ENCODE measurements around the gene ITGAL. TPM values are rescaled to one million over a fixed set of nuclear protein-coding genes. Genes with fewer than 3 reads are reported as not detected.

Gene ITGAL
- total and polyA plus RNA-seq, 2 of the 13 experiments (the other 11 are each of a cell fraction or from before 2014, with no cell fraction given) = 0.86 to 1.2 TPM

DNA sequence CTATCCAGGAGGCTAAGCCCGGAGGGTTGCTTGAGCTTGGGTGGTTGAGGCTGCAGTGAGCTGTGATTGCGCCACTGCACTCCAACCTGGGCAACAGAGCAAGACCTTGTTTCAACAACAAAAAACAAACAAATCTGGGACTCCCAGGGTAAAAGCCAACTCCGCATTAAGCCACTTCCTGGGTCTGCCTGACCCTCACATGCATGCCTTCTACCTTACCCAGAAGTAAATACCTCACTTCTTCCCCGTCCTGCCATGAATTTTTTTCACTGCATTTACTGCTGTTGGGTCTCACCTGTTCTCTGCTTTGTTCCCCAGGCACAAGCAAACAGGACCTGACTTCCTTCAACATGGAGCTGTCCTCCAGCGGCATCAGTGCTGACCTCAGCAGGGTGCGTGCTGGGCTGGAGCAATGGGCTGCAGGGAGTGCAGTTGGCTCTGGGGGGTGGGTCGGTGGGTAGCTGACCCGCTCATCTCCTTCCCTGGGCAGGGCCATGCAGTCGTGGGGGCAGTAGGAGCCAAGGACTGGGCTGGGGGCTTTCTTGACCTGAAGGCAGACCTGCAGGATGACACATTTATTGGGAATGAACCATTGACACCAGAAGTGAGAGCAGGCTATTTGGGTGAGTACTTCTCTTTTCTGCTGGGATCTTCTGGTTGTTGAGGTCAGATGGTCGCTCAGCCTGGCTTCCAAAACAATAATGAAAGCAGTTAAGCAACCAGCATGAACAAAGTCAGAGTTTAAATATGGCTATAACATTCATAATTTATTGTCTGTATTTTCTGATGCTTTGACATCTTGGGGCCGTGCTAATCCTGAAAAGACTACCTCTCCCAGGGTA is 16.4 kb downstream of the ITGAL start (continued):
- no peak for TF ChIP-seq PCBP1 (IDR thresholded peaks at IDR 0.05; ENCODE audit: borderline replicate concordance, low read depth, low read length)
- TF ChIP-seq, protein P1, sequence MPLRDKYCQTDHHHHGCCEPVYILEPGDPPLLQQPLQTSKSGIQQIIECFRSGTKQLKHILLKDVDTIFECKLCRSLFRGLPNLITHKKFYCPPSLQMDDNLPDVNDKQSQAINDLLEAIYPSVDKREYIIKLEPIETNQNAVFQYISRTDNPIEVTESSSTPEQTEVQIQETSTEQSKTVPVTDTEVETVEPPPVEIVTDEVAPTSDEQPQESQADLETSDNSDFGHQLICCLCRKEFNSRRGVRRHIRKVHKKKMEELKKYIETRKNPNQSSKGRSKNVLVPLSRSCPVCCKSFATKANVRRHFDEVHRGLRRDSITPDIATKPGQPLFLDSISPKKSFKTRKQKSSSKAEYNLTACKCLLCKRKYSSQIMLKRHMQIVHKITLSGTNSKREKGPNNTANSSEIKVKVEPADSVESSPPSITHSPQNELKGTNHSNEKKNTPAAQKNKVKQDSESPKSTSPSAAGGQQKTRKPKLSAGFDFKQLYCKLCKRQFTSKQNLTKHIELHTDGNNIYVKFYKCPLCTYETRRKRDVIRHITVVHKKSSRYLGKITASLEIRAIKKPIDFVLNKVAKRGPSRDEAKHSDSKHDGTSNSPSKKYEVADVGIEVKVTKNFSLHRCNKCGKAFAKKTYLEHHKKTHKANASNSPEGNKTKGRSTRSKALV (CRISPR knock-in tag; IDR thresholded peaks at IDR 0.05) = 0 out of 2 replicates have a peak, but pooled peaks have one; percentile 43
- no peak for TF ChIP-seq SRSF9 (IDR thresholded peaks at IDR 0.05; ENCODE audit: borderline replicate concordance, insufficient read depth, low read depth, low read length, poor library complexity, severe bottlenecking)
- TF ChIP-seq ZNF570 (CRISPR knock-in tag; IDR thresholded peaks at IDR 0.05; ENCODE audit: borderline replicate concordance) = no peak
- no peak for TF ChIP-seq KLF11 (CRISPR knock-in tag; IDR thresholded peaks at IDR 0.05)
- TF ChIP-seq, protein P2, sequence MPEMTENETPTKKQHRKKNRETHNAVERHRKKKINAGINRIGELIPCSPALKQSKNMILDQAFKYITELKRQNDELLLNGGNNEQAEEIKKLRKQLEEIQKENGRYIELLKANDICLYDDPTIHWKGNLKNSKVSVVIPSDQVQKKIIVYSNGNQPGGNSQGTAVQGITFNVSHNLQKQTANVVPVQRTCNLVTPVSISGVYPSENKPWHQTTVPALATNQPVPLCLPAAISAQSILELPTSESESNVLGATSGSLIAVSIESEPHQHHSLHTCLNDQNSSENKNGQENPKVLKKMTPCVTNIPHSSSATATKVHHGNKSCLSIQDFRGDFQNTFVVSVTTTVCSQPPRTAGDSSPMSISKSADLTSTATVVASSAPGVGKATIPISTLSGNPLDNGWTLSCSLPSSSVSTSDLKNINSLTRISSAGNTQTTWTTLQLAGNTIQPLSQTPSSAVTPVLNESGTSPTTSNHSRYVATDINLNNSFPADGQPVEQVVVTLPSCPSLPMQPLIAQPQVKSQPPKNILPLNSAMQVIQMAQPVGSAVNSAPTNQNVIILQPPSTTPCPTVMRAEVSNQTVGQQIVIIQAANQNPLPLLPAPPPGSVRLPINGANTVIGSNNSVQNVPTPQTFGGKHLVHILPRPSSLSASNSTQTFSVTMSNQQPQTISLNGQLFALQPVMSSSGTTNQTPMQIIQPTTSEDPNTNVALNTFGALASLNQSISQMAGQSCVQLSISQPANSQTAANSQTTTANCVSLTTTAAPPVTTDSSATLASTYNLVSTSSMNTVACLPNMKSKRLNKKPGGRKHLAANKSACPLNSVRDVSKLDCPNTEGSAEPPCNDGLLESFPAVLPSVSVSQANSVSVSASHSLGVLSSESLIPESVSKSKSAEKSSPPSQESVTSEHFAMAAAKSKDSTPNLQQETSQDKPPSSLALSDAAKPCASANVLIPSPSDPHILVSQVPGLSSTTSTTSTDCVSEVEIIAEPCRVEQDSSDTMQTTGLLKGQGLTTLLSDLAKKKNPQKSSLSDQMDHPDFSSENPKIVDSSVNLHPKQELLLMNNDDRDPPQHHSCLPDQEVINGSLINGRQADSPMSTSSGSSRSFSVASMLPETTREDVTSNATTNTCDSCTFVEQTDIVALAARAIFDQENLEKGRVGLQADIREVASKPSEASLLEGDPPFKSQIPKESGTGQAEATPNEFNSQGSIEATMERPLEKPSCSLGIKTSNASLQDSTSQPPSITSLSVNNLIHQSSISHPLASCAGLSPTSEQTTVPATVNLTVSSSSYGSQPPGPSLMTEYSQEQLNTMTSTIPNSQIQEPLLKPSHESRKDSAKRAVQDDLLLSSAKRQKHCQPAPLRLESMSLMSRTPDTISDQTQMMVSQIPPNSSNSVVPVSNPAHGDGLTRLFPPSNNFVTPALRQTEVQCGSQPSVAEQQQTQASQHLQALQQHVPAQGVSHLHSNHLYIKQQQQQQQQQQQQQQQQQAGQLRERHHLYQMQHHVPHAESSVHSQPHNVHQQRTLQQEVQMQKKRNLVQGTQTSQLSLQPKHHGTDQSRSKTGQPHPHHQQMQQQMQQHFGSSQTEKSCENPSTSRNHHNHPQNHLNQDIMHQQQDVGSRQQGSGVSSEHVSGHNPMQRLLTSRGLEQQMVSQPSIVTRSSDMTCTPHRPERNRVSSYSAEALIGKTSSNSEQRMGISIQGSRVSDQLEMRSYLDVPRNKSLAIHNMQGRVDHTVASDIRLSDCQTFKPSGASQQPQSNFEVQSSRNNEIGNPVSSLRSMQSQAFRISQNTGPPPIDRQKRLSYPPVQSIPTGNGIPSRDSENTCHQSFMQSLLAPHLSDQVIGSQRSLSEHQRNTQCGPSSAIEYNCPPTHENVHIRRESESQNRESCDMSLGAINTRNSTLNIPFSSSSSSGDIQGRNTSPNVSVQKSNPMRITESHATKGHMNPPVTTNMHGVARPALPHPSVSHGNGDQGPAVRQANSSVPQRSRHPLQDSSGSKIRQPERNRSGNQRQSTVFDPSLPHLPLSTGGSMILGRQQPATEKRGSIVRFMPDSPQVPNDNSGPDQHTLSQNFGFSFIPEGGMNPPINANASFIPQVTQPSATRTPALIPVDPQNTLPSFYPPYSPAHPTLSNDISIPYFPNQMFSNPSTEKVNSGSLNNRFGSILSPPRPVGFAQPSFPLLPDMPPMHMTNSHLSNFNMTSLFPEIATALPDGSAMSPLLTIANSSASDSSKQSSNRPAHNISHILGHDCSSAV (CRISPR knock-in tag; IDR thresholded peaks at IDR 0.05; ENCODE audit: borderline replicate concordance) = no peak
- TF ChIP-seq ZNF263 (CRISPR knock-in tag; IDR thresholded peaks at IDR 0.05) = peak; percentile 65
- TF ChIP-seq, protein P3, sequence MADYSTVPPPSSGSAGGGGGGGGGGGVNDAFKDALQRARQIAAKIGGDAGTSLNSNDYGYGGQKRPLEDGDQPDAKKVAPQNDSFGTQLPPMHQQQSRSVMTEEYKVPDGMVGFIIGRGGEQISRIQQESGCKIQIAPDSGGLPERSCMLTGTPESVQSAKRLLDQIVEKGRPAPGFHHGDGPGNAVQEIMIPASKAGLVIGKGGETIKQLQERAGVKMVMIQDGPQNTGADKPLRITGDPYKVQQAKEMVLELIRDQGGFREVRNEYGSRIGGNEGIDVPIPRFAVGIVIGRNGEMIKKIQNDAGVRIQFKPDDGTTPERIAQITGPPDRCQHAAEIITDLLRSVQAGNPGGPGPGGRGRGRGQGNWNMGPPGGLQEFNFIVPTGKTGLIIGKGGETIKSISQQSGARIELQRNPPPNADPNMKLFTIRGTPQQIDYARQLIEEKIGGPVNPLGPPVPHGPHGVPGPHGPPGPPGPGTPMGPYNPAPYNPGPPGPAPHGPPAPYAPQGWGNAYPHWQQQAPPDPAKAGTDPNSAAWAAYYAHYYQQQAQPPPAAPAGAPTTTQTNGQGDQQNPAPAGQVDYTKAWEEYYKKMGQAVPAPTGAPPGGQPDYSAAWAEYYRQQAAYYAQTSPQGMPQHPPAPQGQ (CRISPR knock-in tag; IDR thresholded peaks at IDR 0.05; ENCODE audit: borderline replicate concordance) = no peak
- TF ChIP-seq NR2F6 (IDR thresholded peaks at IDR 0.05) = peak; percentile 51
- TF ChIP-seq NR2F6 (CRISPR knock-in tag; IDR thresholded peaks at IDR 0.05) = peak; percentile 62
- TF ChIP-seq, protein P4, sequence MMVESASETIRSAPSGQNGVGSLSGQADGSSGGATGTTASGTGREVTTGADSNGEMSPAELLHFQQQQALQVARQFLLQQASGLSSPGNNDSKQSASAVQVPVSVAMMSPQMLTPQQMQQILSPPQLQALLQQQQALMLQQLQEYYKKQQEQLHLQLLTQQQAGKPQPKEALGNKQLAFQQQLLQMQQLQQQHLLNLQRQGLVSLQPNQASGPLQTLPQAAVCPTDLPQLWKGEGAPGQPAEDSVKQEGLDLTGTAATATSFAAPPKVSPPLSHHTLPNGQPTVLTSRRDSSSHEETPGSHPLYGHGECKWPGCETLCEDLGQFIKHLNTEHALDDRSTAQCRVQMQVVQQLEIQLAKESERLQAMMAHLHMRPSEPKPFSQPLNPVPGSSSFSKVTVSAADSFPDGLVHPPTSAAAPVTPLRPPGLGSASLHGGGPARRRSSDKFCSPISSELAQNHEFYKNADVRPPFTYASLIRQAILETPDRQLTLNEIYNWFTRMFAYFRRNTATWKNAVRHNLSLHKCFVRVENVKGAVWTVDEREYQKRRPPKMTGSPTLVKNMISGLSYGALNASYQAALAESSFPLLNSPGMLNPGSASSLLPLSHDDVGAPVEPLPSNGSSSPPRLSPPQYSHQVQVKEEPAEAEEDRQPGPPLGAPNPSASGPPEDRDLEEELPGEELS (CRISPR knock-in tag; IDR thresholded peaks at IDR 0.05) = peak; percentile 94
- peak; percentile 59 for TF ChIP-seq HNF4A (CRISPR knock-in tag; IDR thresholded peaks at IDR 0.05)
- TF ChIP-seq ZNF331 (CRISPR knock-in tag; IDR thresholded peaks at IDR 0.05) = peak; percentile 91
- TF ChIP-seq CBX2 (IDR thresholded peaks at IDR 0.05; ENCODE audit: low read depth, low read length) = no peak
- no peak for TF ChIP-seq CBX2 (CRISPR knock-in tag; IDR thresholded peaks at IDR 0.05; ENCODE audit: low read depth)
